HepG2 (cell line): ENCODE results near the gene IFIH1. TPM values are rescaled to one million over a fixed set of nuclear protein-coding genes. Genes with fewer than 3 reads are reported as not detected.

Experiments
- ATAC-seq: fragments of 200-7000 bp; cut with Tn5 transposase; 3 replicates; pipeline ENCODE4 v1.9.1; 2020; ENCODE audit warnings: mild to moderate bottlenecking, moderate library complexity
- BruUV-seq: library from RNA; stranded (reverse); fragments of 400-500 nt; replicated peaks from 2 replicates; lab custom pipeline; 2021; lab: Mats Ljungman, UMichigan
- CTCF ChIA-PET: fragments of 300-600 bp; formaldehyde crosslinking; extraction: SDS; loops from one replicate; lab custom pipeline; 2021; ENCODE audit warnings: low total read pairs, inconsistent platforms, low intra/inter-chr PET ratio; lab: Yijun Ruan, JAX
- POLR2A ChIA-PET: fragments of 350-600 bp; sonication (Branson Sonifier 250); formaldehyde crosslinking; loops from one replicate; lab custom pipeline; 2020; ENCODE audit warnings: antibody characterized with exemption, inconsistent platforms; lab: Yijun Ruan, JAX
- DNase-seq: peaks from one replicate; pipeline ENCODE4 v3.0.0-alpha.2; 2015; ENCODE audit warnings: low spot score
- FAIRE-seq: peaks from 3 replicates; lab custom pipeline; 2011; peaks lifted over from hg19 to GRCh38; lab: Jason Lieb, UNC
- H2AFZ ChIP-seq: one replicate; pipeline ENCODE4 v1.6.1; 2011; ENCODE audit warnings: low read length, inconsistent platforms
- H3K27ac ChIP-seq: fragments of 300-600 bp; 3 replicates; pipeline ENCODE4 v1.8.0; 2011; ENCODE audit warnings: mixed run types, mild to moderate bottlenecking, mixed read lengths, low read length, inconsistent platforms; ENCODE audit not compliant: insufficient read depth; ENCODE audit errors: extremely low read length
- H3K27me3 ChIP-seq, 2 experiments: fragments of 200-600 bp in 1 of 2; 2 replicates in 1 of 2; 3 replicates in 1 of 2; pipeline versions ENCODE4 v1.6.0 to v1.8.0; 2011; ENCODE audit warnings: low read length in 2 of 2, mild to moderate bottlenecking in 2 of 2, moderate library complexity in 2 of 2, inconsistent platforms in 1 of 2; ENCODE audit not compliant: insufficient read depth in 2 of 2, control insufficient read depth in 1 of 2
- H3K36me3 ChIP-seq, 2 experiments: fragments of 200-600 bp in 1 of 2; replicated peaks in 1 of 2; 2 replicates in 1 of 2; 3 replicates in 1 of 2; pipeline versions ENCODE4 v1.5.1 to v1.8.0; 2011; ENCODE audit warnings: low read length in 2 of 2, inconsistent platforms in 1 of 2; ENCODE audit not compliant: insufficient read depth in 2 of 2, control insufficient read depth in 1 of 2
- H3K4me1 ChIP-seq: 2 replicates; pipeline ENCODE4 v1.5.1; 2012; ENCODE audit warnings: low read length, inconsistent platforms; ENCODE audit not compliant: insufficient read depth
- H3K4me2 ChIP-seq: 2 replicates; pipeline ENCODE4 v1.6.0; 2011; ENCODE audit warnings: low read depth, low read length, inconsistent platforms
- H3K4me3 ChIP-seq, 3 experiments: fragments of 200-600 bp in 1 of 3; sonication (generic), shearing (Covaris generic) in 1 of 3; replicated peaks in 1 of 3; 2 replicates each; pipeline ENCODE4 v1.5.1; 2011 to 2016; ENCODE audit warnings: low read length in 3 of 3, inconsistent platforms in 2 of 3, low read depth in 2 of 3, mild to moderate bottlenecking in 2 of 3, control low read depth in 1 of 3, mixed read lengths in 1 of 3; ENCODE audit not compliant: insufficient read depth in 1 of 3
- H3K79me2 ChIP-seq: one replicate; pipeline ENCODE4 v1.6.1; 2011; ENCODE audit warnings: low read length, inconsistent platforms; ENCODE audit not compliant: insufficient read depth
- H3K9ac ChIP-seq: 2 replicates; pipeline ENCODE4 v1.6.0; 2011; ENCODE audit warnings: mild to moderate bottlenecking, low read depth, low read length, inconsistent platforms; ENCODE audit not compliant: insufficient read depth
- H3K9me3 ChIP-seq: 2 replicates; pipeline ENCODE4 v1.5.1; 2012; ENCODE audit warnings: mild to moderate bottlenecking, low read length
- H4K20me1 ChIP-seq: 2 replicates; pipeline ENCODE4 v1.6.0; 2011; ENCODE audit warnings: inconsistent platforms, mild to moderate bottlenecking, low read length, moderate library complexity; ENCODE audit not compliant: insufficient read depth
- CEBPB ChIP-seq: IDR thresholded peaks from 2 replicates; pipeline ENCODE4 v1.6.1; 2011; ENCODE audit warnings: low read depth, low read length, improper control_type of control experiment, borderline replicate concordance
- DMAP1 ChIP-seq: IDR thresholded peaks from 2 replicates; pipeline ENCODE4 v1.6.1; 2016
- HNRNPH1 ChIP-seq: fragments of 200-400 bp; formaldehyde crosslinking; optimal IDR thresholded peaks from 2 replicates; pipeline ENCODE3; 2017; ENCODE audit warnings: mild to moderate bottlenecking, low read depth, low read length
- KLF12 ChIP-seq: sonication (generic); formaldehyde crosslinking; IDR thresholded peaks from 2 replicates; pipeline ENCODE4 v1.4.0; 2020; ENCODE audit warnings: missing genetic modification reagents, borderline replicate concordance
- ZNF136 ChIP-seq: sonication (generic); formaldehyde crosslinking; IDR thresholded peaks from 2 replicates; pipeline ENCODE4 v1.8.1; 2022; ENCODE audit warnings: low read depth, mild to moderate bottlenecking, moderate library complexity, missing genetic modification reagents
- ZNF841 ChIP-seq: sonication (generic); formaldehyde crosslinking; IDR thresholded peaks from 2 replicates; pipeline ENCODE4 v1.8.1; 2023; ENCODE audit warnings: missing genetic modification reagents, borderline replicate concordance
- ZSCAN31 ChIP-seq: sonication (generic); formaldehyde crosslinking; IDR thresholded peaks from 2 replicates; pipeline ENCODE4 v1.5.0; 2020; ENCODE audit warnings: low read depth, mild to moderate bottlenecking, missing genetic modification reagents
- WGBS: methylation state at CpG from one replicate; pipeline ENCODE4 v1.1.6; 2017; ENCODE audit warnings: low lambda C conversion rate; 5-methylcytosine and 5-hydroxymethylcytosine counted together
- in situ Hi-C: cut with HindIII; loops from 2 replicates; pipeline ENCODE4 v1.10.0; 2017; ENCODE audit warnings: low pct_unique_long_range_greater_than_20kb; ENCODE audit not compliant: extremely low pct_ligation_motif_present
- intact Hi-C: fragments of 100-400 bp; cut with micrococcal nuclease; formaldehyde crosslinking; loops from one replicate; pipeline ENCODE4 v1.10.0; 2022; ENCODE audit not compliant: unreplicated experiment
- polyA plus RNA-seq, 8 experiments: library from polyadenylated mRNA; depleted of rRNA in 3 of 8; stranded (reverse) in 7 of 8; unstranded in 1 of 8; fragments of >200 nt; fragmentation: Illumina TruSeq in 4 of 8; extraction: Trizol in 4 of 8; gene quantifications; 2 replicates each; pipeline versions ENCODE4 v1.2.1 to v1.2.3, GENCODE V29; 2011 to 2016; ENCODE audit warnings: low read depth in 4 of 8, missing spikeins in 1 of 8, mixed read lengths in 1 of 8; ENCODE audit not compliant: insufficient read depth in 1 of 8
- total RNA-seq, 5 experiments: library from RNA; depleted of rRNA; stranded (reverse); fragments of >200 nt; fragmentation: Illumina TruSeq; extraction: Trizol; gene quantifications; 2 replicates each; pipeline ENCODE4 v1.2.3, GENCODE V29; 2016; ENCODE audit warnings: low read depth in 1 of 5
- TF ChIP-seq, protein P1 (sequence below): sonication (generic); formaldehyde crosslinking; IDR thresholded peaks from 2 replicates; pipeline ENCODE4 v1.4.0; 2020; ENCODE audit warnings: mild to moderate bottlenecking, missing genetic modification reagents, borderline replicate concordance
- TF ChIP-seq, protein P2 (sequence below): sonication (generic); formaldehyde crosslinking; IDR thresholded peaks from 2 replicates; pipeline ENCODE4 v1.4.0; 2020; ENCODE audit warnings: mild to moderate bottlenecking, missing genetic modification reagents
- TF ChIP-seq, protein P3 (sequence below): sonication (generic); formaldehyde crosslinking; IDR thresholded peaks from 2 replicates; pipeline ENCODE4 v1.8.0; 2023; ENCODE audit warnings: mild to moderate bottlenecking, missing genetic modification reagents

IFIH1 gene
- total and polyA plus RNA-seq, 2 of the 13 experiments (the other 11 are each of a cell fraction or from before 2014, with no cell fraction given): 1.5 to 11.5 TPM

DNA sequence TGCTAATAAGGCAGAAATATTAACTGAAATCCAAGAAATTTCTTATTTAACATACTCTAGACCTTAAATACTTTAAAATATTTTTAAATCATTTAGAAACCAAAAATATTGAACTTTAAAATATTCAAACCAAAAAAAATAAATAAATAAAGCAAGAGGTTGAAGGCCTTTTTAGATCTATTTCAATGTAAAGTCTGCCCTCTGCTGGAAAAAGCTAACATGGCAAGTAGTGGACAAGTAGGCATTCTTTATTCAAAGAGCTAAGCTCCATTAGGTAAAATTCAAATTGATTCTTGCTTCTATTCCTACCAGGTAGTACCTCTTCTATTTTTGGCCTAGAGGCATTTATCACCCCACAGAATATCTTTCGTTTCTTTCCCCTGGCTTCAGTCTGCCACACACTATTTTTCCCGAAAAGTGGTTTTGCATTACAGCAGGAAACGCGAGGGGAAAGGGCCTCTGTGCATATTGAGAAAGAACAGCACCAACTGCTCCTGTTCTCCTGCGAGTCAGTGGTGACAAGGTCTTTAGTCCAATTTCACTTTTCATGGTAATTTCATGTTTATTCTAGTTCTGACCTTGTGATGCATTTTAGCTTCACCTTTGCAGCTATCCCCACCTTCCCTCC lies 20.4 kb downstream of the IFIH1 start (continued):
- TF ChIP-seq, protein P1, sequence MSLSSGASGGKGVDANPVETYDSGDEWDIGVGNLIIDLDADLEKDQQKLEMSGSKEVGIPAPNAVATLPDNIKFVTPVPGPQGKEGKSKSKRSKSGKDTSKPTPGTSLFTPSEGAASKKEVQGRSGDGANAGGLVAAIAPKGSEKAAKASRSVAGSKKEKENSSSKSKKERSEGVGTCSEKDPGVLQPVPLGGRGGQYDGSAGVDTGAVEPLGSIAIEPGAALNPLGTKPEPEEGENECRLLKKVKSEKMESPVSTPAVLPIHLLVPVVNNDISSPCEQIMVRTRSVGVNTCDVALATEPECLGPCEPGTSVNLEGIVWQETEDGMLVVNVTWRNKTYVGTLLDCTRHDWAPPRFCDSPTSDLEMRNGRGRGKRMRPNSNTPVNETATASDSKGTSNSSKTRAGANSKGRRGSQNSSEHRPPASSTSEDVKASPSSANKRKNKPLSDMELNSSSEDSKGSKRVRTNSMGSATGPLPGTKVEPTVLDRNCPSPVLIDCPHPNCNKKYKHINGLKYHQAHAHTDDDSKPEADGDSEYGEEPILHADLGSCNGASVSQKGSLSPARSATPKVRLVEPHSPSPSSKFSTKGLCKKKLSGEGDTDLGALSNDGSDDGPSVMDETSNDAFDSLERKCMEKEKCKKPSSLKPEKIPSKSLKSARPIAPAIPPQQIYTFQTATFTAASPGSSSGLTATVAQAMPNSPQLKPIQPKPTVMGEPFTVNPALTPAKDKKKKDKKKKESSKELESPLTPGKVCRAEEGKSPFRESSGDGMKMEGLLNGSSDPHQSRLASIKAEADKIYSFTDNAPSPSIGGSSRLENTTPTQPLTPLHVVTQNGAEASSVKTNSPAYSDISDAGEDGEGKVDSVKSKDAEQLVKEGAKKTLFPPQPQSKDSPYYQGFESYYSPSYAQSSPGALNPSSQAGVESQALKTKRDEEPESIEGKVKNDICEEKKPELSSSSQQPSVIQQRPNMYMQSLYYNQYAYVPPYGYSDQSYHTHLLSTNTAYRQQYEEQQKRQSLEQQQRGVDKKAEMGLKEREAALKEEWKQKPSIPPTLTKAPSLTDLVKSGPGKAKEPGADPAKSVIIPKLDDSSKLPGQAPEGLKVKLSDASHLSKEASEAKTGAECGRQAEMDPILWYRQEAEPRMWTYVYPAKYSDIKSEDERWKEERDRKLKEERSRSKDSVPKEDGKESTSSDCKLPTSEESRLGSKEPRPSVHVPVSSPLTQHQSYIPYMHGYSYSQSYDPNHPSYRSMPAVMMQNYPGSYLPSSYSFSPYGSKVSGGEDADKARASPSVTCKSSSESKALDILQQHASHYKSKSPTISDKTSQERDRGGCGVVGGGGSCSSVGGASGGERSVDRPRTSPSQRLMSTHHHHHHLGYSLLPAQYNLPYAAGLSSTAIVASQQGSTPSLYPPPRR: no peak
- no peak for TF ChIP-seq KLF12
- TF ChIP-seq ZNF136 (CRISPR knock-in tag): no peak
- no peak for TF ChIP-seq ZNF841 (CRISPR knock-in tag)
- TF ChIP-seq, all 625 proteins: peak for 6

DNA sequence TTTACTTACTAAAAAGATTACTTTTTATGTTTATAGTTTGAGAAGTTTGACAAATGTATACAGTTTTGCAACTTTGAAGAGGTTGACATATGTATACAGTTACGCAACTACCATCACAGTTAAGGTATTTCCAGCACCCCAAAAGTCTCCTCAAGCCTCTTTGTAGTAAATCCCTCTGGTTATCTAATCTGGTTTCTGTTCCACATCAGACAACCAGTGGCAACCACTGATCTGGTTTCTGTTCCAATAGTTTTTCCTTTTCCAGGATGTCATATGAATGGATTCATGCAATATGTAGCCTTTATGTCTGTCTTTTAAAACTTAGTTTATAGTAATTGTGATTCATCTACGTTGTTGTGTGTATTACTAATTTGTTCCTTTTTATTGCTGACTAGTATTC lies 23.5 kb downstream of the IFIH1 start:
- Histone ChIP-seq H3K4me2 (no peak overlapping the region), H3K27ac (no peak overlapping the region), H3K9me3 (no peaks in the 10 kb centered on the region), H3K79me2 (no peaks in the 10 kb centered on the region), H3K9ac (no peak overlapping the region), H3K4me3 (no peak overlapping the region), H3K27me3 (no peaks in the 10 kb centered on the region), H3K36me3 (no peaks in the 10 kb centered on the region), H4K20me1 (no peaks in the 10 kb centered on the region), H2AFZ (no peak overlapping the region), H3K4me1 (no peaks in the 10 kb centered on the region)
- CTCF ChIA-PET: no interaction called here
- intact Hi-C loops: no loop called here
- WGBS: 71% methylated on average over 2 of the region's 2 CpGs
- DNase-seq: no peak
- no peak for FAIRE-seq
- TF ChIP-seq, protein P2, sequence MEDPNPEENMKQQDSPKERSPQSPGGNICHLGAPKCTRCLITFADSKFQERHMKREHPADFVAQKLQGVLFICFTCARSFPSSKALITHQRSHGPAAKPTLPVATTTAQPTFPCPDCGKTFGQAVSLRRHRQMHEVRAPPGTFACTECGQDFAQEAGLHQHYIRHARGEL (CRISPR knock-in tag): no peak
- TF ChIP-seq, protein P3, sequence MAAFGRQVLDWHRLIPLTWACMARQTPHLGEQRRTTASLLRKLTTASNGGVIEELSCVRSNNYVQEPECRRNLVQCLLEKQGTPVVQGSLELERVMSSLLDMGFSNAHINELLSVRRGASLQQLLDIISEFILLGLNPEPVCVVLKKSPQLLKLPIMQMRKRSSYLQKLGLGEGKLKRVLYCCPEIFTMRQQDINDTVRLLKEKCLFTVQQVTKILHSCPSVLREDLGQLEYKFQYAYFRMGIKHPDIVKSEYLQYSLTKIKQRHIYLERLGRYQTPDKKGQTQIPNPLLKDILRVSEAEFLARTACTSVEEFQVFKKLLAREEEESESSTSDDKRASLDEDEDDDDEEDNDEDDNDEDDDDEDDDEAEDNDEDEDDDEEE (CRISPR knock-in tag): no peak
- TF ChIP-seq ZSCAN31 (CRISPR knock-in tag) (no peak), HNRNPH1 (no peak), DMAP1 (CRISPR knock-in tag) (no peak), CEBPB (peak; percentile 67)
- in situ Hi-C loops: loop anchor here (5.0 to 25.0 kb wide), 3 partner anchors 73 to 708 kb away; partner anchors contain the start of gene GCG
- no peak for ATAC-seq
- no TSS peak for BruUV-seq
- POLR2A ChIA-PET: no interaction called here
